ENCODE data around the gene FRAS1.

Gene FRAS1

DNA sequence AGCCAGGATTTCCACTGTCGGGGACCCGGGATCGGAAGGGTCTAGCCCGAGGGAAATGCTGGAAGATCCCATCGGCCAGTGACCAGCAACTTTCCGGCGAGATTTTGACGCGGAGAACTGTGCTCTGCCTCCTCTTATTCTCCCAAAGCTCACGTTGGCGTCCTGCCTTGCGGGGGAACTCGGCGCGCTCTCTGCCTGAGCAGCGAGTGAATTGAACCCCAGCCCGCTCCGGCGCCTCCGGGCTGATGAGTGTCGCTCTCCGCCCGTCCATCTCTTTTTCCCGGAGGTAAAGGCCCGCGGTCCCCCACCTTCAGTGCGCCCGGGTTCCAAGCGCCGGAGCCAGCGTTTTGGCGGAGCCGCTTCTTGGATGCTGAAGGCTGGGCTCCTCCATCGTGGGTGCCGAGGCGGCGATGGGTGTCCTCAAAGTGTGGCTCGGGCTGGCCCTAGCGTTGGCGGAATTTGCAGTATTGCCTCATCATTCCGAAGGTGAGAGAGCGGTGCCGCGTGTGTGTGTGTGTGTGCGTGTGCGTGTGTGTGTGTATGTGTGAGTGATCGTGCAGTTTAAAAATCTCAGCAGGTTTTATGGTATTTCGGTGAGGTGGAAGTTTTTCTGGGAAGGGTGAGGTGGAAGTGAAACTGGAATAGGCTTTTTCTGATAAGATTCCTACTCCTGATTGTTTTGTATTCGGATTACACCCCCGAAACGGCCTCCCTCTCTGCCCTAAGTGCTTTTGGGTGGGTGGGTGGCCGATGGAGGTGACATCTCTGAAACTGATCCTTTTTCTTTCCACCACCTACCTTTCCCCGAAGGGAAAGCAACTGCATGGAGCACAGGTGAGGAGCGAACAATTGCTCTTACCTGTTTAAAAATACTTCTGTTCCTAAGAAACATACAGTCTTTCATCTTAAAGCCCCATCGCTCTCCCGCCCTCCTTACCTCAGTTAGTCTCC, 752 bp downstream of the FRAS1 start:
- in situ Hi-C loops (cut with MboI; ENCODE audit: low sequenced_read_pairs, unreplicated experiment) = no loop called here
- TF ChIP-seq, protein P1, sequence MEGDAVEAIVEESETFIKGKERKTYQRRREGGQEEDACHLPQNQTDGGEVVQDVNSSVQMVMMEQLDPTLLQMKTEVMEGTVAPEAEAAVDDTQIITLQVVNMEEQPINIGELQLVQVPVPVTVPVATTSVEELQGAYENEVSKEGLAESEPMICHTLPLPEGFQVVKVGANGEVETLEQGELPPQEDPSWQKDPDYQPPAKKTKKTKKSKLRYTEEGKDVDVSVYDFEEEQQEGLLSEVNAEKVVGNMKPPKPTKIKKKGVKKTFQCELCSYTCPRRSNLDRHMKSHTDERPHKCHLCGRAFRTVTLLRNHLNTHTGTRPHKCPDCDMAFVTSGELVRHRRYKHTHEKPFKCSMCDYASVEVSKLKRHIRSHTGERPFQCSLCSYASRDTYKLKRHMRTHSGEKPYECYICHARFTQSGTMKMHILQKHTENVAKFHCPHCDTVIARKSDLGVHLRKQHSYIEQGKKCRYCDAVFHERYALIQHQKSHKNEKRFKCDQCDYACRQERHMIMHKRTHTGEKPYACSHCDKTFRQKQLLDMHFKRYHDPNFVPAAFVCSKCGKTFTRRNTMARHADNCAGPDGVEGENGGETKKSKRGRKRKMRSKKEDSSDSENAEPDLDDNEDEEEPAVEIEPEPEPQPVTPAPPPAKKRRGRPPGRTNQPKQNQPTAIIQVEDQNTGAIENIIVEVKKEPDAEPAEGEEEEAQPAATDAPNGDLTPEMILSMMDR (IDR thresholded peaks at IDR 0.05; ENCODE audit: borderline replicate concordance, control extremely low read depth, extremely low read depth, insufficient read depth, missing control alignments) = no peak
- peak; percentile 49 for DNase-seq (ENCODE audit: low spot score)

DNA sequence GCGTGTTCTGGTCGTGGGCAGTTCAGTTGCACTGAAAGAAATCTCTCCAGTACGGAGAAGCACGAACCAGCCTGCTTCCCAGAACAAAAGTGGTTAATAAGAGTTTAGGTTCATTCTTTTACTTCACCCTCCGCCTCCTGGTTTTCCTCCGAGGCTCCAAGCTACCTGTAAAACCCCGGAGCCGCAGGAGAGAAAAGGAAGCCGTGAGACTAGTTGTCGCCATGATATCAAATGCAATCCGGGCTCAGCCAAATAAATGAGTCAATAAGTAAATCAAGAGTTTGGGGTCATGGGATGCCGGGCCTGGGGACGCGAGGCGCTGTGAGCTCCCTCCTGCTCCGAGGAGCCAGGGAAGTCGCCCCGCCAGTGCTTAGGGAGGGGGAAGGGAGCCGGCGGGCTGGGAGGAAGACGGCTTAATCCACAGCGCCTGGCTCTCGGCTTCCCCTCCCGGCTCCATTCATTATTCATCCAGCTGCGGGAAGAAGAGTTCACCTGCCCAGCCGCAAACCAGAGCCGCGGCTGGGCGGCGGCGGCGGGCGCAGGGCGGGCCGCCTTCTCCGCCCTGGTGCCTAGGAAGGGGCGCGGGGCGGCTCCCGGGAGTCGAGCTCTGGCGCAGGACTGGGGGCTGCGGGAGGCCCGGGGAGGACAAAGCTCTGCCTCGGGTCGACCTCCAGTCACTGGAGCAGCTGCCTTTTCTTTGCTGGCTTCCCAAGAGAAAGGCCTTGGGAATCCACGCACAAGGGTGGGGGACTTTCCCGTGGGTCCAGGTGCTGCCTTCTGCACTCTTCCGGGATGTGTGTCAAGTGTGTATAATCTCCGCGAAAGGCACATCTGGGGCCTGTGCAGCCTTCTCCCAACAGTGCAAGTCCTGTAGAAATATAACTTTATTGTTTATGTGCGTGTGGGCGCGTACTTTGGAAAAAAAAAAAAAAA, 1.7 kb downstream of the FRAS1 start:
- in situ Hi-C loops (cut with MboI; ENCODE audit: low sequenced_read_pairs, unreplicated experiment) = no loop called here
- peak; percentile 39 for DNase-seq (ENCODE audit: low spot score)
- TF ChIP-seq, protein P1 (IDR thresholded peaks at IDR 0.05; ENCODE audit: borderline replicate concordance, control extremely low read depth, extremely low read depth, insufficient read depth, missing control alignments) = no peak

DNA sequence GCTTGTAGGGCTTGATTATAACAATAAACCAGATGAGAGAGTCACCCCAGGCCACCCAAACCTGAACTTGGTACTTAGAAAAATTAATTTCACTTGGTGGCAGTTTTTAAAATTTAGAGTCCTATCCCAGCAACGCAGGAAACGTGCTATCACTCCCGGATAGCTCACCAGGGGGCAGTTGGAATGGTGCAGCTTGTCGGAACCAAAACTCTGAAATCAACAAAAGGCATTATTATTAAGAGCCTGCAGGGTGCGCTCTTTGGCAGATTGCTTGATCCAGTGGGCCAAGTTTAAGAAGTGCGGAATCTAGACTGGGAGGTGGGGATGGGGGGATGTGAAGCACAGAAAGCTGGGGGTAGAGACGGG, 2.4 kb downstream of the FRAS1 start:
- TF ChIP-seq, protein P1 (IDR thresholded peaks at IDR 0.05; ENCODE audit: borderline replicate concordance, control extremely low read depth, extremely low read depth, insufficient read depth, missing control alignments) = no peak
- DNase-seq (ENCODE audit: low spot score) = peak; percentile 22
- in situ Hi-C loops (cut with MboI; ENCODE audit: low sequenced_read_pairs, unreplicated experiment) = no loop called here

DNA sequence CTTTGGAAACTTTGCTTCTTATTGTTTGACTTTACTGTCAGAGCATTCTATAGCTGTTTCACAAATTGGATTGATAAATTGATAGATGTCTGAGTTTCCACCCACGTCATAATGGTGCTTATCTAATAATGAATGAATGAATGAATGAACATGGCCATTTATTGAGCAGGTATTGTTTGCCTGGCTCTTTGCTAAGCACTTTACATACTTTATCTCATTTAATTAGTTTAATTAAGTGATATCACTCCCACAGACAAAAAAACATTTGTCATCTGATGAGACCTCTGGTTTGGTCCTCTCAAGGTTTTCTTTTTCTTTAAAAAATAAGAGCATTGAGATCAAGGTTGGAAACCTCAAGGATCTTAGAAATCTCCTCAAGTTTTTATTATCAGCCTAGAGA, 2.8 kb downstream of the FRAS1 start:
- TF ChIP-seq, protein P1 (IDR thresholded peaks at IDR 0.05; ENCODE audit: borderline replicate concordance, control extremely low read depth, extremely low read depth, insufficient read depth, missing control alignments) = no peak
- in situ Hi-C loops (cut with MboI; ENCODE audit: low sequenced_read_pairs, unreplicated experiment) = no loop called here
- no peak for DNase-seq (ENCODE audit: low spot score)

DNA sequence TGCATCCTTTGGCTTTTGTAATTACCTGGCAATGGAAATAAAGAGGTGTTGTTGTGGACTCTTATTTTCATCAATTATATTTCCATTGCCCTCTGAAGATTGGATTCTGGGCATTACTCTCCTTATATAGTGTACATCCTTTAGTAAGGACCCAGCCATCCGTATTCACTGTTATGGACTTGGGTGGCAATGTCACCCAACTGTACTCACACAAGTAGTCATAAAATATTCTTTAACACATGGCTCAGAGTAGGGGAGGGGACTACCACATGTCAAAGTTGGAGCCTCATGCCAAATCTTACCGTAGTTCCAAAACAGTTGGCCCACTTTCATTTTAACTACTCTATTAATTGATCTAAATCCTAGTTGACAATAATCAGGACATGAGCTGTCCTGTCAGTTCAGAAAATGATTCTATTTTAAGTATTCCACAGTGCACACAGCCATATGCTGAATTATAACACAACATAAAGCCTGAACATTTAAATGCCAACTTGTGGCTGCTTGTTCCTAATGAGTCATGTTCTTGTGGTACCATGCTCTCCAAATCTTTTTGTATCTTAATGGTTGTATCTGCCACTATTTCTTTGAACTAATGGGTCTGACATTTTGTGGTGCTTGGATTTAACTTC, 4.9 kb downstream of the FRAS1 start:
- no peak for DNase-seq (ENCODE audit: low spot score)
- TF ChIP-seq, protein P1 (IDR thresholded peaks at IDR 0.05; ENCODE audit: borderline replicate concordance, control extremely low read depth, extremely low read depth, insufficient read depth, missing control alignments) = no peak
- in situ Hi-C loops (cut with MboI; ENCODE audit: low sequenced_read_pairs, unreplicated experiment) = no loop called here

Measured in GM13976 (cell line).